ENCODE measurements around the gene CD63.

The CD63 gene

DNA sequence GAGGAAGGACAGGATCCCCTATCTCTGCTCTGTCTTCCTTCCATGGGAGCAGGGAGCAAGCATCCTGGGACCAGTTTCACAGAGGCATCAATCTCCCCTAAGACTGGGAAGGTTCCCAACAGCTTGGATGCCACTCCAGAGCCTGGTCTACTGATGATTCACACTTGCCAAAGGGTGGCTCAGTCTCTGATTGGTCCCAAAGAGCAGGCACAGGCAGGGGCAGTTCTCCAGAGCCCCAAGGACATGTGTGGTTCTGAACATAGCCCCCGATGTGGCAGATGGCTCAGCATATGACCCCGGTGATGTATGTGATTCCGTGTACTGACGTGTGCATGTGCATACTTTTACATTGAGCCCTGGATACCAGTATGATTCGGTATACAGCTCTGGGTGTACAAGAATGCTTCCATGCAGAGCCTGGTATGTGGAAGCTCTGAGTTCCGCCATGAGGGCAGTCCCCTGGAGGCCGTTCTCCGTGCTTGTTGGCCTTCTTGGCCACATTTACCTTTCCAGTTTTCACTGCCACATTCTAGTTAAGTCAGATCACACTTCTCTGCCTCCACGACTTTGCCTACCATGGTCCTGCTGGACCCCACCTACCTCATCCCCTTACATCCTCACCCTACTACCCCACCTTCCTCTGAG, 42.3 kb downstream of the CD63 start:
- DNase-seq (ENCODE audit: low spot score): no peak

DNA sequence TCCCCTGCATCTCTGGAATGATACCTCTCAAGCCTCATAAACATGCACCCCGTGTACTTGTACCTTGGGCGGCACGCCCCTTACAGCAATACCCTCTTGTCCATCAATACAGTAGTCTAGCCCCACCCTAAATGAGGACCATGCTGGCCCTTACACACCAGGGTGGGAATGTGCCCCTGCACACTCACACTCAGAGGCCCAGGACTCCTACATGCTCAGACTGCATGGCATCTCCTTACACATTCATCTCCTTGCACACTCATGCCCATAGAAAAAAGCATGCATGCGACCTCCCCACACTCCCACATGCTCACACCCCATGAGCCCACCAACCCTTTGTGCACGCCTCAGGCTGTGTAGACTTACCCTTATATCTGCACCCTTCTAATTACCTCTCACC, 43.1 kb downstream of the CD63 start:
- DNase-seq (ENCODE audit: low spot score): no peak

DNA sequence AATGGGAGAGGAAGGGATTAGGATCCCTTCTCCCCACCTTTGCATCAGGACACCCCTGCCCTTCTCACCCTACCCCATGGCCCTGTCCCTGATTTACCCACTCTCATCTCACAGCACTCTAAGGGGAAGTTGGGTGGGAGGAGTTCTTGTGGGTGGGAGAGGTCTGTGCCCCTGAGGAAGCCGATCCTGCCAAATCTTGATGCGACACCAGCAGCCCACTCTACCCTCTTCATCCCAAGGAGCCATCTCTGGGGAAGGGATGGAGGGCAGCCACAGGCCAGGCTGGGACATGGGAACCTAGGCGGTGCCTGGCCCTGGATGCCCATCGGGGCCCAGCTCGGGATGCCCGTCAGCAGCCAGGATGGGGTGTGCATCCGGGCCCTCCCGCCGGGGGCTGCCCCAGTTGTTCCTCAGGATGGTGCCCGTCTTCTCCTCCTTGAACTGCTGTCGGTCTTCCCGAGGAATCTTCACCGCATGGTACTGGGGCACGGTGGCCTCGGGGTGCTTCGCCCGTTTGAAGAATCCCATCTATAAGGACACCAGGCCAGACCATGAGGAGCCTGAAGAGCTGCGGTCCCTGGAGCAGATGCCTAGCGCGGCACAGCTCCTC, 43.9 kb downstream of the CD63 start:
- DNase-seq (ENCODE audit: low spot score): no peak

DNA sequence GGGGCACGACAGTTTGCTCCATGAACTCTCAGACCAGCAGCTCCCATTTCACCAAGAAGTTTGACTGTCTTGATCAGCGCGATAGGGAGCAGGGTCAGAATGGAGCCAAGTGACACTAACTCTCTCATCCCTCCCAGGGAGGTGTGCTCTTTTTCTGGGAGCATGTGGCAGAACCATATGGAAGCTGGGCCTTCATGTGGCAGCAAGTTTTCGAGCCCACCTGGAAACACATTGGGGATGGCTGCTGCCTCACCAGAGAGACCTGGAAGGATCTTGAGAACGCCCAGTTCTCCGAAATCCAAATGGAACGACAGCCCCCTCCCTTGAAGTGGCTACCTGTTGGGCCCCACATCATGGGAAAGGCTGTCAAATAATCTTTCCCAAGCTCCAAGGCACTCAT, 45.1 kb downstream of the CD63 start:
- no peak for DNase-seq (ENCODE audit: low spot score)

DNA sequence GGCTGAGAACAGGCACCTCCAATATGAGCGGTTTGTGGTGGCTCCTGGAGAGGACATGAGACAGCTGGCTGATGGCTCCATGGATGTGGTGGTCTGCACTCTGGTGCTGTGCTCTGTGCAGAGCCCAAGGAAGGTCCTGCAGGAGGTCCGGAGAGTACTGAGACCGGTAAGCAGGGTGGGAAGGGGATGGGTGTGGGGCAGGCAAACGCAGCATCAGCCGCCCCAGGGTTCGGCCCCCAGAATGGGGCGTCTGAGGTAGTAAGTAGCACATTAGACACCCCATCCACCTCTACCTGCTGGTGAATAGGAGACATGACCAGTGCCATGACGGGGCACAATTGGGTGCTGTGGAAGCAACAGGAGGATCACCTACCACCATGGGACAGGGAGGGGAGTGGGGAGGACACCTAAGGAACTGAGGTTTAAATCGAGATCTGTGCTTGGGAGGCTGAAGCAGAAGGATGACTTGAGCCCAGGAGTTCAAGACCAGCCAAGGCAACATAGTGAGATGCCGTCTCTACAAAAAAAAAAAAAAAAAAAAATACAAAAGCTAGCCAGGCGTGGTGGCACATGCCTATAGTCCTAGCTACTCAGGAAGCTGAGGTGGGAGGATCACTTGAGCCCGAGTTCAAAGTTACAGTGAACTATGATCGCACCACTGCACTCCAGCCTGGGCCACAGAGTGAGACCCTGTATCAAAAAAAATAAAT, 46.6 kb downstream of the CD63 start:
- no peak for DNase-seq (ENCODE audit: low spot score)

DNA sequence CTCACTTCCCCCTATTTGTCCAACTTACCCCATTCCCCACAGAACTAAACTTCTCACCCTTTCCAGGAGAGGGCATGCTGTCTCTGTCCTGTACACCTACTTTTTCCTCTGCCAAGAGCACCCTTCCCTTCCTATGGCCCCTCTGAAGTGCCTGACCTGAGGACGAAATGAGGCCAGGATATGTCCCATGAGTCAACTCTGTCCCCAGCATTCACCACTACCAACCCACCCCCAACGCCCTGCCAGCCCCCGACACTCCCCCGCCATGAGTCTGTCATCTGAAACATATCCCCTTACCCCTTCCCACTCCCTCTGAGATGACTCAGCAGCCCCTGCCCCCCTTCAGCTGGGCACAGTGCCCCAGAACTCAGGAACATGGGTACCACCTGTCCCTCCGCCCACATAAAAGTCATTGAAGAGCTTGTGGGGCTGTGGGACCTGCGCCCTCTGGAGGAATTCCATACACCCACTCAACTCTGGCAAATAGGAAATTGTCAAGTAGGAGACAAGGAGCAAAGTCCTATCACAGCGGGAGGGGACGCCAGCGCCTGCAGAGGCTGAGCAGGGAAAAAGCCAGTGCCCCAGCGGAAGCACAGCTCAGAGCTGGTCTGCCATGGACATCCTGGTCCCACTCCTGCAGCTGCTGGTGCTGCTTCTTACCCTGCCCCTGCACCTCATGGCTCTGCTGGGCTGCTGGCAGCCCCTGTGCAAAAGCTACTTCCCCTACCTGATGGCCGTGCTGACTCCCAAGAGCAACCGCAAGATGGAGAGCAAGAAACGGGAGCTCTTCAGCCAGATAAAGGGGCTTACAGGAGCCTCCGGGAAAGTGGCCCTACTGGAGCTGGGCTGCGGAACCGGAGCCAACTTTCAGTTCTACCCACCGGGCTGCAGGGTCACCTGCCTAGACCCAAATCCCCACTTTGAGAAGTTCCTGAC, 47.4 kb downstream of the CD63 start:
- peak; percentile 90 for DNase-seq (ENCODE audit: low spot score)

DNA sequence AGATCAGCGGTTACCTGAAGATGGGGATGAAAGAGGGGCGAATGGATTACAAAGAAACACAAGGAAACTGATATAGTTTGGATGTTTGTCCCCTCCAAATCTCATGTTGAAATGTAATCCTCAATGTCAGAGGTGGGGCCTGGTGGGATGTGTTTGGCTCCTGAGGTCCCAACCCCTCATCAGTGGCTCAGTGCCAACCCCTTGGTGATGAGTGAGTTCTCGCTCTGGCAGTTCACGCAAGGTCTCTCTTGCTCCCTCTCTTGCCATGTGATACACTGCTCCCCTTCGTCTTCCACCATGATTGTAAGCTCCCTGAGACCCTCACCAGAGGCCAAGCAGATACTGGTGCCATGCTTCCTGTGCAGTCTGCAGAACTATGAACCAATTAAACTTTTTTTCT, 49.1 kb downstream of the CD63 start:
- DNase-seq (ENCODE audit: low spot score): no peak

DNA sequence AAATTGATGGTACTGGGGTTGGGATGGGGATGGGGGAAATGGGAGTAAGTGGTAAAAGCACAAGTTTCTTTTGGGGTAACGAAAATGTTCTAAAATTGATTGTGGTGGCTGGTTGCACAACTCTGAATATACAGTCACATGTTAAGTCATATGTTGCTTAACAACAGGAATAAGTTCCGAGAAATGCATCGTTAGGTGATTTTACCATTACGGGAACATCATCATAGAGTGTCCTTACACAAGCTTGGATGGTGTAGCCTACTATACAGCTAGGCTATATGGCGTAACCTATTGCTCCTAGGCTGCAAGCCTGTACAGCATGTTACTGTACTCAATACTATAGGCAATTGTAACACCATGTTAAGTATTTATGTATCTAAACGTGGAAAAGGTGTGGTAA, 52.1 kb downstream of the CD63 start:
- no peak for DNase-seq (ENCODE audit: low spot score)

DNA sequence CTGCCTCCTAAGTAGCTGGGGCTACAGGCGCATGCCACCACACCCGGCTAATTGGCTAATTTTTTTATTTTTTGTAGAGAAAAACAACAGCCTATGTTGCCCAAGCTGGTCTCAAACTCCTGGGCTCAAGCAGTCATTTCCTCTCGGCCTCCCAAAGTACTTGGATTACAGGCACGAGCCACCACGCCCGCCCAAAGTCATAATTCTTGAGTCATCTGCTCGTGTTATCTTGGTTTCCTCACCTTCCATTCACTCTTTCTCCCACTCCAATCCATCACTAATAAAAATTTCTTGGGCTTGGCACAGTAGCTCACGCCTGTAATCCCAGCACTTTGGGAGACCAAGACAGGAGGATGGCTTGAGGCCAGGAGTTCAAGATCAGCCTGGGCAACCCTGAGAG, 53.1 kb downstream of the CD63 start:
- no peak for DNase-seq (ENCODE audit: low spot score)
